ENCODE data around the gene GPC6. TPM values are rescaled to one million over a fixed set of nuclear protein-coding genes. Genes with fewer than 3 reads are reported as not detected.

The GPC6 gene
- total and polyA plus RNA-seq, 9 of the 15 experiments (the other 6 are each of a cell fraction or from before 2014, with no cell fraction given), result under 0.01 to 0.20 (median 0.01) TPM; not detected in 4

DNA sequence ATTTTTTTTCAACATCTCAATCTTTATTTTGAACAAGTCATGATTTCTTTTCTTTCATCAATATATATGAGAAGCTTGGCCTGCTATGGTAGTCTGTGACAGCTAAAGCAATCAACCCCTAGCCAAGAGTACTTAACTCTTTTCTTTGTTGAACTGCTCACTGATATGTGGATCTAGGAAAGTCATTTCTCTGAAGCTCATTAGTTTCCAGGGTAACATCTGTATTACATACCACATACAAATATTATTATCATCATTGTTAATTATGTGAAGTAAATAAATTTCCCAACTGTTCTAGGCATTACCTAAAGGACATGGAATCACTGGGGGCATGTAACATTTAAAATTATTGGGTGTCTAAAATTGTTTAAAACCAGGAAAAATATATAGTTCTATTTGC, 985.6 kb downstream of the GPC6 start:
- Histone ChIP-seq H3K9ac (ENCODE audit: insufficient read depth in 1 of 2, low read depth in 2 of 2, low read length in 2 of 2) (no peak overlapping the region), H3K36me3 (ENCODE audit: control insufficient read depth, insufficient read depth, low read length) (no peaks in the 10 kb centered on the region), H2AFZ (ENCODE audit: low read depth, low read length) (no peak overlapping the region), H3K9me3 (replicated peaks; ENCODE audit: control insufficient read depth, insufficient read depth, low read depth, low read length) (no peaks in the 10 kb centered on the region), H3K4me2 (ENCODE audit: insufficient read depth, low read length) (no peak overlapping the region), H3K27me3 (ENCODE audit: control insufficient read depth in 2 of 2, insufficient read depth in 2 of 2, low read length in 2 of 2) (no peaks in the 10 kb centered on the region), H3K4me3 (no peak overlapping the region), H4K20me1 (replicated peaks; ENCODE audit: control insufficient read depth, insufficient read depth, low read length) (no peaks in the 10 kb centered on the region), H3K79me2 (ENCODE audit: control insufficient read depth, insufficient read depth, low read length) (no peaks in the 10 kb centered on the region), H3K4me1 (replicated peaks in 1 of 2; ENCODE audit: control insufficient read depth in 2 of 2, insufficient read depth in 2 of 2, low read length in 2 of 2) (no peaks in the 10 kb centered on the region), H3K27ac (ENCODE audit: extremely low read depth, low read depth, low read length) (no peak overlapping the region), H3K9me1 (ENCODE audit: control insufficient read depth, insufficient read depth, low read length) (no peaks in the 10 kb centered on the region)
- intact Hi-C loops (cut with micrococcal nuclease) (no loop called here), in situ Hi-C loops (cut with MboI) (no loop called here)
- no peak for ATAC-seq
- no peak for TF ChIP-seq RBFOX2 (IDR thresholded peaks at IDR 0.05; ENCODE audit: low read depth, low read length)
- no peak for TF ChIP-seq EZH2 (IDR thresholded peaks at IDR 0.05; ENCODE audit: borderline replicate concordance, low read depth, low read length)
- TF ChIP-seq, protein P1, sequence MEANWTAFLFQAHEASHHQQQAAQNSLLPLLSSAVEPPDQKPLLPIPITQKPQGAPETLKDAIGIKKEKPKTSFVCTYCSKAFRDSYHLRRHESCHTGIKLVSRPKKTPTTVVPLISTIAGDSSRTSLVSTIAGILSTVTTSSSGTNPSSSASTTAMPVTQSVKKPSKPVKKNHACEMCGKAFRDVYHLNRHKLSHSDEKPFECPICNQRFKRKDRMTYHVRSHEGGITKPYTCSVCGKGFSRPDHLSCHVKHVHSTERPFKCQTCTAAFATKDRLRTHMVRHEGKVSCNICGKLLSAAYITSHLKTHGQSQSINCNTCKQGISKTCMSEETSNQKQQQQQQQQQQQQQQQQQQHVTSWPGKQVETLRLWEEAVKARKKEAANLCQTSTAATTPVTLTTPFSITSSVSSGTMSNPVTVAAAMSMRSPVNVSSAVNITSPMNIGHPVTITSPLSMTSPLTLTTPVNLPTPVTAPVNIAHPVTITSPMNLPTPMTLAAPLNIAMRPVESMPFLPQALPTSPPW (CRISPR knock-in tag; IDR thresholded peaks at IDR 0.05), result no peak
- no peak for TF ChIP-seq NELFE (IDR thresholded peaks at IDR 0.05; ENCODE audit: insufficient read depth, insufficient read length)
- no peak for TF ChIP-seq KLF16 (IDR thresholded peaks at IDR 0.05)
- TF ChIP-seq, protein P2, sequence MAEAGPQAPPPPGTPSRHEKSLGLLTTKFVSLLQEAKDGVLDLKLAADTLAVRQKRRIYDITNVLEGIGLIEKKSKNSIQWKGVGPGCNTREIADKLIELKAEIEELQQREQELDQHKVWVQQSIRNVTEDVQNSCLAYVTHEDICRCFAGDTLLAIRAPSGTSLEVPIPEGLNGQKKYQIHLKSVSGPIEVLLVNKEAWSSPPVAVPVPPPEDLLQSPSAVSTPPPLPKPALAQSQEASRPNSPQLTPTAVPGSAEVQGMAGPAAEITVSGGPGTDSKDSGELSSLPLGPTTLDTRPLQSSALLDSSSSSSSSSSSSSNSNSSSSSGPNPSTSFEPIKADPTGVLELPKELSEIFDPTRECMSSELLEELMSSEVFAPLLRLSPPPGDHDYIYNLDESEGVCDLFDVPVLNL (CRISPR knock-in tag; IDR thresholded peaks at IDR 0.05; ENCODE audit: low read depth), result no peak
- no peak for TF ChIP-seq RBBP5 (IDR thresholded peaks at IDR 0.05; ENCODE audit: borderline replicate concordance, insufficient read depth, low read length, poor library complexity, severe bottlenecking)
- DNase-seq (ENCODE audit: extremely low read depth in 1 of 4, low spot score in 3 of 4), result no peak
- ChIA-PET CTCF (ENCODE audit: low intra/inter-chr PET ratio) (no interaction called here), POLR2A (no interaction called here)
- no peak for FAIRE-seq
- no TSS peak for BruUV-seq (replicated peaks)
